Measurements from ENCODE around the gene KLHL17.

The KLHL17 gene

GRCh38 chr1:959731-960362 lies 537 bp upstream of the KLHL17 start:
- TF ChIP-seq CREB1 (IDR thresholded peaks at IDR 0.05; ENCODE audit: low read depth) (no peak), REST (IDR thresholded peaks at IDR 0.05; ENCODE audit: low read depth) (no peak), NFIC (IDR thresholded peaks at IDR 0.05) (no peak), MAX (IDR thresholded peaks at IDR 0.05) (no peak), USF1 (IDR thresholded peaks at IDR 0.05) (no peak), TEAD4 (IDR thresholded peaks at IDR 0.05) (no peak), RAD21 (IDR thresholded peaks at IDR 0.05; ENCODE audit: low read depth) (no peak), YY1 (IDR thresholded peaks at IDR 0.05; ENCODE audit: low read depth) (no peak), TAF1 (IDR thresholded peaks at IDR 0.05; ENCODE audit: low read depth) (no peak), FOXM1 (IDR thresholded peaks at IDR 0.05; ENCODE audit: borderline replicate concordance, low read depth) (no peak), TCF12 (IDR thresholded peaks at IDR 0.05; ENCODE audit: low read depth) (no peak), ZBTB7A (IDR thresholded peaks at IDR 0.05; ENCODE audit: low read depth) (no peak), EP300 (IDR thresholded peaks at IDR 0.05; ENCODE audit: borderline replicate concordance) (no peak), EGR1 (IDR thresholded peaks at IDR 0.05) (no peak), CEBPB (IDR thresholded peaks at IDR 0.05) (no peak)

- no peak for TF ChIP-seq CEBPB (IDR thresholded peaks at IDR 0.05)
- TF ChIP-seq RAD21 (IDR thresholded peaks at IDR 0.05; ENCODE audit: low read depth): no peak
- TF ChIP-seq TAF1 (IDR thresholded peaks at IDR 0.05; ENCODE audit: low read depth): no peak
These were observed 817 bp downstream of the KLHL17 start for GRCh38 chr1:961132-961669.

- TF ChIP-seq USF1 (IDR thresholded peaks at IDR 0.05) (no peak), REST (IDR thresholded peaks at IDR 0.05; ENCODE audit: low read depth) (no peak), NFIC (IDR thresholded peaks at IDR 0.05) (no peak), EGR1 (IDR thresholded peaks at IDR 0.05) (no peak), CEBPB (IDR thresholded peaks at IDR 0.05) (no peak), TEAD4 (IDR thresholded peaks at IDR 0.05) (no peak), RAD21 (IDR thresholded peaks at IDR 0.05; ENCODE audit: low read depth) (no peak)
These were observed 2.3 kb downstream of the KLHL17 start for GRCh38 chr1:962381-963300.

GRCh38 chr1:963301-963651 lies 2.9 kb downstream of the KLHL17 start:
- no peak for TF ChIP-seq EP300 (IDR thresholded peaks at IDR 0.05; ENCODE audit: borderline replicate concordance)
- TF ChIP-seq TAF1 (IDR thresholded peaks at IDR 0.05; ENCODE audit: low read depth): no peak
- TF ChIP-seq YY1 (IDR thresholded peaks at IDR 0.05; ENCODE audit: low read depth): no peak
- TF ChIP-seq TEAD4 (IDR thresholded peaks at IDR 0.05): no peak
- no peak for TF ChIP-seq FOXM1 (IDR thresholded peaks at IDR 0.05; ENCODE audit: borderline replicate concordance, low read depth)
- TF ChIP-seq NFIC (IDR thresholded peaks at IDR 0.05): no peak
- TF ChIP-seq MAX (IDR thresholded peaks at IDR 0.05): no peak
- TF ChIP-seq CEBPB (IDR thresholded peaks at IDR 0.05): no peak
- no peak for TF ChIP-seq RAD21 (IDR thresholded peaks at IDR 0.05; ENCODE audit: low read depth)
- TF ChIP-seq USF1 (IDR thresholded peaks at IDR 0.05): no peak
- no peak for TF ChIP-seq EGR1 (IDR thresholded peaks at IDR 0.05)
- TF ChIP-seq CREB1 (IDR thresholded peaks at IDR 0.05; ENCODE audit: low read depth): no peak

All from Ishikawa (cell line).